ENCODE results near the gene UNC93A.

The UNC93A gene

GRCh38 chr6:167341665-167342655 is 50.8 kb downstream of the UNC93A start:
- FAIRE-seq (no peak), DNase-seq (ENCODE audit: insufficient read length, low spot score) (no peak)
- no peak for TF ChIP-seq POLR2AphosphoS5 (IDR thresholded peaks at IDR 0.05; ENCODE audit: low read depth, low read length)
- TF ChIP-seq PAX5 (IDR thresholded peaks at IDR 0.05; ENCODE audit: insufficient read depth, low read length, severe bottlenecking): no peak

GRCh38 chr6:167342879-167343610 is 51.9 kb downstream of the UNC93A start:
- FAIRE-seq (no peak), DNase-seq (ENCODE audit: insufficient read length, low spot score) (no peak)
- no peak for TF ChIP-seq TAF1 (IDR thresholded peaks at IDR 0.05; ENCODE audit: low read depth, low read length)
- TF ChIP-seq POU2F2 (IDR thresholded peaks at IDR 0.05; ENCODE audit: low read depth, low read length): no peak
- no peak for TF ChIP-seq PAX5 (IDR thresholded peaks at IDR 0.05; ENCODE audit: insufficient read depth, low read length, severe bottlenecking)
- no peak for TF ChIP-seq POLR2AphosphoS5 (IDR thresholded peaks at IDR 0.05; ENCODE audit: low read depth, low read length)
- no peak for TF ChIP-seq POLR2A (IDR thresholded peaks at IDR 0.05; ENCODE audit: low read depth, low read length)
- TF ChIP-seq SPI1 (IDR thresholded peaks at IDR 0.05; ENCODE audit: low read depth, low read length): no peak

GRCh38 chr6:167345348-167345747 is 54.2 kb downstream of the UNC93A start:
- no peak for DNase-seq (ENCODE audit: insufficient read length, low spot score)
- no peak for TF ChIP-seq PAX5 (IDR thresholded peaks at IDR 0.05; ENCODE audit: insufficient read depth, low read length, severe bottlenecking)
- TF ChIP-seq SPI1 (IDR thresholded peaks at IDR 0.05; ENCODE audit: low read depth, low read length): no peak
- no peak for TF ChIP-seq POU2F2 (IDR thresholded peaks at IDR 0.05; ENCODE audit: low read depth, low read length)
- no peak for TF ChIP-seq POLR2AphosphoS5 (IDR thresholded peaks at IDR 0.05; ENCODE audit: low read depth, low read length)
- no peak for TF ChIP-seq POLR2A (IDR thresholded peaks at IDR 0.05; ENCODE audit: low read depth, low read length)
- FAIRE-seq: no peak

- FAIRE-seq (no peak), DNase-seq (ENCODE audit: insufficient read length, low spot score) (no peak)
- TF ChIP-seq POLR2A (IDR thresholded peaks at IDR 0.05; ENCODE audit: low read depth, low read length) (no peak), TAF1 (IDR thresholded peaks at IDR 0.05; ENCODE audit: low read depth, low read length) (no peak), POLR2AphosphoS5 (IDR thresholded peaks at IDR 0.05; ENCODE audit: low read depth, low read length) (no peak)
These were observed 54.8 kb downstream of the UNC93A start for GRCh38 chr6:167345960-167346359.

- DNase-seq (ENCODE audit: insufficient read length, low spot score) (no peak), FAIRE-seq (no peak)
- no peak for TF ChIP-seq SPI1 (IDR thresholded peaks at IDR 0.05; ENCODE audit: low read depth, low read length)
These were observed 56.1 kb downstream of the UNC93A start for GRCh38 chr6:167347226-167347625.

GRCh38 chr6:167349631-167350274 is 58.6 kb downstream of the UNC93A start:
- no peak for TF ChIP-seq POLR2A (IDR thresholded peaks at IDR 0.05; ENCODE audit: low read depth, low read length)
- TF ChIP-seq TAF1 (IDR thresholded peaks at IDR 0.05; ENCODE audit: low read depth, low read length): no peak
- no peak for TF ChIP-seq PAX5 (IDR thresholded peaks at IDR 0.05; ENCODE audit: insufficient read depth, low read length, severe bottlenecking)
- TF ChIP-seq POU2F2 (IDR thresholded peaks at IDR 0.05; ENCODE audit: low read depth, low read length): no peak
- no peak for TF ChIP-seq SPI1 (IDR thresholded peaks at IDR 0.05; ENCODE audit: low read depth, low read length)
- TF ChIP-seq POLR2AphosphoS5 (IDR thresholded peaks at IDR 0.05; ENCODE audit: low read depth, low read length): no peak
- no peak for DNase-seq (ENCODE audit: insufficient read length, low spot score)
- no peak for FAIRE-seq

- DNase-seq (ENCODE audit: insufficient read length, low spot score) (no peak), FAIRE-seq (no peak)
- TF ChIP-seq POU2F2 (IDR thresholded peaks at IDR 0.05; ENCODE audit: low read depth, low read length) (no peak), SPI1 (IDR thresholded peaks at IDR 0.05; ENCODE audit: low read depth, low read length) (no peak), POLR2A (IDR thresholded peaks at IDR 0.05; ENCODE audit: low read depth, low read length) (no peak)
These were observed 59.2 kb downstream of the UNC93A start for GRCh38 chr6:167350275-167350696.

GRCh38 chr6:167350731-167351655 is 59.9 kb downstream of the UNC93A start:
- FAIRE-seq: peak; percentile 85
- TF ChIP-seq SPI1 (IDR thresholded peaks at IDR 0.05; ENCODE audit: low read depth, low read length) (no peak), POU2F2 (IDR thresholded peaks at IDR 0.05; ENCODE audit: low read depth, low read length) (no peak), PAX5 (IDR thresholded peaks at IDR 0.05; ENCODE audit: insufficient read depth, low read length, severe bottlenecking) (no peak), POLR2A (IDR thresholded peaks at IDR 0.05; ENCODE audit: low read depth, low read length) (no peak), TAF1 (IDR thresholded peaks at IDR 0.05; ENCODE audit: low read depth, low read length) (no peak), POLR2AphosphoS5 (IDR thresholded peaks at IDR 0.05; ENCODE audit: low read depth, low read length) (no peak)
- peak; percentile 41 for DNase-seq (ENCODE audit: insufficient read length, low spot score)

All from GM12891 (cell line).